ENCODE measurements around the gene CDA.

Gene CDA

GRCh38 chr1:20618550-20618949, 29.7 kb downstream of the CDA start:
- DNase-seq, result no peak

- no peak for DNase-seq
Observed at GRCh38 chr1:20619999-20620398, 31.1 kb downstream of the CDA start.

GRCh38 chr1:20621012-20621411, 32.1 kb downstream of the CDA start:
- DNase-seq, result no peak

GRCh38 chr1:20624709-20625108, 35.8 kb downstream of the CDA start:
- DNase-seq, result no peak

- DNase-seq, result no peak
Observed at GRCh38 chr1:20625176-20626097, 36.5 kb downstream of the CDA start.

- DNase-seq, result no peak
Observed at GRCh38 chr1:20626098-20626427, 37.2 kb downstream of the CDA start.

GRCh38 chr1:20626524-20626923, 37.6 kb downstream of the CDA start:
- DNase-seq, result no peak

- no peak for DNase-seq
Observed at GRCh38 chr1:20630729-20631128, 41.8 kb downstream of the CDA start.

- DNase-seq, result no peak
Observed at GRCh38 chr1:20632386-20632785, 43.5 kb downstream of the CDA start.

GRCh38 chr1:20633190-20634064, 44.5 kb downstream of the CDA start, which contains the start of gene PINK1:
PINK1 (plus strand) TSS chr1:20633458; CDS start chr1:20633549, 91 bp downstream.
- DNase-seq, result peak; percentile 61

- no peak for DNase-seq
Observed at GRCh38 chr1:20634065-20634593, 45.2 kb downstream of the CDA start.

GRCh38 chr1:20634594-20635084, 45.7 kb downstream of the CDA start:
- peak; percentile 36 for DNase-seq

- no peak for DNase-seq
Observed at GRCh38 chr1:20636785-20637347, 48.0 kb downstream of the CDA start.

GRCh38 chr1:20640183-20640597, 51.3 kb downstream of the CDA start:
- peak; percentile 45 for DNase-seq

- no peak for DNase-seq
Observed at GRCh38 chr1:20641975-20642374, 53.1 kb downstream of the CDA start.

- no peak for DNase-seq
Observed at GRCh38 chr1:20643080-20643479, 54.2 kb downstream of the CDA start.

- no peak for DNase-seq
Observed at GRCh38 chr1:20644416-20644815, 55.5 kb downstream of the CDA start.

GRCh38 chr1:20645414-20645813, 56.5 kb downstream of the CDA start:
- no peak for DNase-seq

GRCh38 chr1:20648438-20648837, 59.5 kb downstream of the CDA start:
- DNase-seq, result no peak

- no peak for DNase-seq
Observed at GRCh38 chr1:20648946-20649345, 60.0 kb downstream of the CDA start.

GRCh38 chr1:20652300-20652699, 63.4 kb downstream of the CDA start:
- DNase-seq, result no peak

- DNase-seq, result no peak
Observed at GRCh38 chr1:20654104-20654690, 65.3 kb downstream of the CDA start.

- DNase-seq, result no peak
Observed at GRCh38 chr1:20657024-20657423, 68.1 kb downstream of the CDA start.

All from kidney glomerular epithelial cell (primary cell).